ENCODE measurements around the gene VWA3A.
"Not testable (repeated sequence)": the region's sequence is repeated elsewhere in the genome, so short reads cannot be mapped to it uniquely, and the experiment has no call there.

The VWA3A gene, protein sequence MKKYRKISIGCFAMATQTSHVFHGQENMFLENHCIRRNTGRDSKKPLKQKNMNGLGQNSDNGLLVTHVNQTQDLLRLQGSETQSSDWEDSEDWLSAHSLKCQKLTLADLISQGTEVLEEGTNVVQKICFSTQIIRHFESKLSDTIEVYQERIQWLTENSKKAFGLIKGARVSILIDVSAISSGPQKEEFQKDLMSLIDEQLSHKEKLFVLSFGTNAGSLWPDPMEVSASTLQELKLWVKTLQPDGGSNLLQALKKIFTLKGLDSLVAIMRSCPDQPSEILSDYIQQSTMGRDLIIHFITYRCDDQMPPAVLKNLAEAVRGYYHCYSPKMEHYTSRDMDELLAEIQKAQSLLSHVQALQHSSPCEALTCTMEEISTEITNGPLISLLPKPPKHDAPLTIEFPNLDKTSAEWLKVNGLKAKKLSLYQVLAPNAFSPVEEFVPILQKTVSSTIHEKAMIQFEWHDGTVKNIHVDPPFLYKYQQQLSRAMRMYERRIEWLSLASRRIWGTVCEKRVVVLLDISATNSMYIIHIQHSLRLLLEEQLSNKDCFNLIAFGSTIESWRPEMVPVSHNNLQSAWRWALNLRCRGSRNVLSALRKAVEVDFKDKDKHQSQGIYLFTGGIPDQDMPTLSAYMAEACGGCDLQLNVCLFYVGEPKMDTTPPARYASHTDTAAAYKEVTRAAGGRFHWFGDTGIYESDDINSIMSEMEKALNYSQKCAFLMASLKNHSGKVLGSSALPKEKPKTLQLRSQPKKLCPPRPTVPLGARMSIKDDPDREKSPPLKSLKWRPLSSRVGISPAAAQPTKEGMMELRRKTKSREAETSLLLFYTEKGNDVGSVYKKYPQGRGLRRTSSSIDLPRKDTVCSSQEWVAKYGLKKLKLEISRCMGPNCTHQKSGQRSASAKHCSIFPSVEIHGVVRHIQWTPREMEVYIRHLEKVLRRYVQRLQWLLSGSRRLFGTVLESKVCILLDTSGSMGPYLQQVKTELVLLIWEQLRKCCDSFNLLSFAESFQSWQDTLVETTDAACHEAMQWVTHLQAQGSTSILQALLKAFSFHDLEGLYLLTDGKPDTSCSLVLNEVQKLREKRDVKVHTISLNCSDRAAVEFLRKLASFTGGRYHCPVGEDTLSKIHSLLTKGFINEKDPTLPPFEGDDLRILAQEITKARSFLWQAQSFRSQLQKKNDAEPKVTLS
- total RNA-seq, result 0 to 3.7 (median 0) reads per million in 17 experiments

DNA sequence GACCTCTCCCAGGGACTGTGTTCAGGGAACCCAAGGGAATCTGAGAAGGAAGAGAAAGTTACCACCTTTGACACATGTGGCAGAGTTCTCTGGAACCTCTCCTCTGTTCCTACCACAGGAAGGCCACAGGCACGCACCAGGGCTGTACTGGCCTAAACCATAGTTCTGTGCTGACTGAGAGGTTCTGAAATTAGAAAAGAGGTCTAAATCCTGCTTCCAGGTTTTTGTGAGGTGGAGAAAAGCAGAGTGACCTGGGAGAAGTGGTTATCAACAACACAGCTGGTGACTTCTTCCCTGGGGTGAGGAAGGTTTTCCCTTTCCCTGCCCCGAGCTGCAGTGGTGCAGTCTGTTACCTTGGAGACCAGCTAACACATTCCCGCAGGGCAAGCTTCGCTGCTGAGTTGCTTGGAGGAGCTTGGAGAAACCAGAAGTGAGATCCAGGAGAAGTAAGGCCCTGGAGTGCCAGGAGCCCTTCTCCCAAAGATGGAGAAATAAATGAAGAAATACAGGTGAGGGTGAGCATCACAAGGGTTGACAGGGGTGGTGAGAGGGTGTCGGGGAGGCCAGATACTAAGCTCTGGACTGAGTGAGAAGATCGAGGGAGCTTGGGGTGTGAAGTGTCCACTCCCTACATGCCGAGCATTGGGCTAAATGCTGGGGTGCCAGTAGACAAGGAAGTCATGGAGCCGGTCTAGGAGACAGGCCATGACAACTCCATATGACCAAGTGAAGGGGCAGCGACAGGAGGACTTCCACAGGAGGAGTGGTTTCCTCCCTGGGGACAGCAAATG lies at the start of gene VWA3A:
TSS of gene VWA3A (plus strand) at position 399 of the 791 bp plus-strand sequence. CDS start at position 496, 97 bp downstream.
- no peak for DNase-seq

DNA sequence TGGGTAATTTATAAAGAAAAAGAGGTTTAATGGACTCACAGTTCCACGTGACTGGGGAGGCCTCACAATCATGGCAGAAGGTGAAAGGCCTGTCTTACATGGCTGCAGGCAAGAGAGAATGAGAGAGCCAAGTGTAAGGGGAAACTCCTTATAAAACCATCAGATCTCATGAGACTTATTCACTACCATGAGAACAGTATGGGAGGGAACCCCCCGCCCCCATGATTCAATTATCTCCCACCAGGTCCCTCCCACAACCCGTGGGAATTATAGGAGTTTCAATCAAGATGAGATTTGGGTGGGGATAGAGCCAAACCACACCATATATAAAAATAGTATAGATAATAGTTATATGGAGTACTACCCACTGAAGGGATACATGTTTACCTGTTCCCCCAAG lies 48.5 kb upstream of the VWA3A start:
- DNase-seq, result not testable (repeated sequence)

DNA sequence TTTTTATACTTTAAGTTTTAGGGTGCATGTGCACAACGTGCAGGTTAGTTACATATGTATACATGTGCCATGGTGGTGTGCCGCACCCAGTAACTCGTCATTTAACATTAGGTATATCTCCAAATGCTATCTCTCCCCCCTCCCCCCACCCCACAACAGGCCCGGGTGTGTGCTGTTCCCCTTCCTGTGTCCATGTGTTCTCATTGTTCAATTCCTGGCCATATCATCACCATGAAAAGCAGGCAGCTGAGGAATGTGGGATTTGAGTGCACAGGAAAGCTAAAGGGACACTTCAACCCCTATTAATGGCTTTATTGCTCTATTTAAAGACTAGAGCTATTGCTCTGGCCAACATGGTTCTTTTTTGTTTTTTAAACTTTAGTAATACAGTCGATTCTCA lies 46.5 kb upstream of the VWA3A start:
- DNase-seq, result not testable (repeated sequence)

DNA sequence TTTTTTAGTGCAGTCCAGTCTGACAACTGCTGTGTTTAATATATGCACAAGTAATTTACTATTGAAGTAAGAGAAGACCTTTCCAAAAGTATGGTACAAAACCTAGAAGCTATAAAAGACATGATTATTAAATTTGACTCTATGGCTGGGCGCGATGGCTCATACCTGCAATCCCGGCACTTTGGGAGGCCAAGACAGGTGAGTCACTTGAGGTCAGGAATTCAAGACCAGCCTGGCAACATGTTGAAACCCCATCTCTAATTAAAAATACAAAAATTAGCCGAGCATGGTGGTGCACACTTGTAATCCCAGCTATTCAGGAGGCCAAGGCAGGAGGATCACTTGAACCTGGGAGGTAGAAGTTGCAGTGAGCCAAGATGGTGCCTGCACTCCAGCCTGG lies 41.4 kb upstream of the VWA3A start:
- no peak for DNase-seq

DNA sequence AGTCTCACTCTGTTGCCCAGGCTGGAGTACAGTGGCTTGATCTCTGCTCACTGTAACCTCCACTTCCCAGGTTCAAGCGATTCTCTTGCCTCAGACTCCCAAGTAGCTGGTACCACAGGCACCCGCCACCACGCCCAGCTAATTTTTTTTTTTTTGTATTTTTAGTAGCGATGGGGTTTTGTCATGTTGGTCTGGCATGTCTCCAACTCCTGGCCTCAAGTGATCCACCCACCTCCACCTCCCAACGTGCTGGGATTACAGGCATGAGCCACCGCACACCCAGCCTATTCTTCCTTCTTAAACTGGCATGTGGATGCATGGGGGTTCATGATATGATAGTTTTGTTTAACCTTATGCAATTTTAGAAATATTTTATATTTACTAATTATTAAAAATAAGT lies 39.4 kb upstream of the VWA3A start:
- DNase-seq, result peak in 1 of 4 experiments; percentile 33

DNA sequence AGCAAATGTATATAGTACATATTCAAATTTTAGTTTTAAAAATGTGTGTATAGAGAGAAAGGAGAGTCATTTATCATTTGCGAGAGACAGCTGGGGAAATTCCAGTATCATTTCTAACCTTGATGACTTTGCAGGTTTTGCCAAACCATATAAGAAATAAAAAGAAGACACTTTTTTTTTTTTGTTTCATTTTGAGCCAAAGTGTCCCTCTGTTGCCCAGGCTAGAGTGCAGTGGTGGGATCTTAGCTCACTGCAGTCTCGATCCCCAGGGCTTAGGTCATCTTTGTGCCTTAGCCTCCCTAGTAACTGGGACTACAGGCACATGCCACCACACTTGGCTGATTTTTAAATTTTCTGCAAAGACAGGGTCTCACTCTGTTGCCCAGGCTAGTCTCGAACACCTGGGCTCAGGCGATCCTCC lies 38.4 kb upstream of the VWA3A start:
- no peak for DNase-seq

DNA sequence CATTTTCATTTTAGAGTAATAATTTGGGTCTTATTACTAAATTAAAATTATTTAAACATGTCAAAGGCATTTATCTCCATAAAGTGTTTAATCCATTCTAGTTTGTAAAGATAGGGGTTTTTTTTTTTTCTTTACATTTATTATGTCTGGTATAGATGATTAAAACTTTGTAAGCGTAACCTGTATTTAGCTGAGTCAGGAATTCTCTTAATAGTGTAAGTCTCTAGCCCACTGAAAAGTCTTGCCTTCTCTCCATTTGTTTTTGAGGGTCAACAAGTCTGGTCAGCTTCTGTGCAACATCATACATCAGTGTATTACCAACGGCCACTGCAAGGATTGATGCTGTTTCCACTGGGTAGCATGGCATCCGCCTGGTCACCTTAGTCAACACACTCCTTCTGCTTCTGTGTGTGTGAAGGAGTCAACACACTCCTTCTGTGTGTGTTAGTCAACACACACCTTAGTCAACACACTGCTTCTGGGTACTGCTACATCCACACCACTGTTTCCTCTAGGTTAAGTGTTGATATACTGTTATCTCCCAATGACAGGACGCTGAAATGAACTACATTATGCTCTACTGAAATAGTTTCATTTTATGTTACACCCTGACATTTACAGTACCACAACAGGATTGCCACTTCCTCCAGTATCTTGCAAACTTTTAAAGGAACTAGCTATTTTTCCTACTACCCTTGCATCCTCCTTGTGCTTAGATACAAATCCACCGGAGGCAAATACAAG lies 37.3 kb upstream of the VWA3A start:
- peak in 2 of 4 experiments; percentile 22 to 27 for DNase-seq

DNA sequence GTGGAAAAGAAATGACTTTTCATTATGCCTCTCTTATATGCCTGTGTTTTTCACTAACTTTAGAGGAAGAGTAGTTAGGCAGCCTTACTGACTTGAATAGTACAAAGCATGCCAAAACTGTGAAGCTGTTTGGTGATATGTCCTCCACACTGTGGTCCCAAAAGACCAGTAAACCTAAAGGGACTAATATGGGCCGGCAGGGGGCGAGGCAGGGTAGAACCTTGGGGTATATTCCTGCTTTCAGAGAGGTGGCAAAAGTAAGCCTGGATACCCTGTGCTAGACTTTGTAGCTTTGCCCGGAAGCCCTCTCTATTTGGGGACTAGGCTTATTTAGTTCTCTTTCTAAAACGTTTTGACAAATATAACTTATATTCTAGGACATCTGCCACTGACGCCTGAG lies 36.5 kb upstream of the VWA3A start:
- DNase-seq, result no peak

DNA sequence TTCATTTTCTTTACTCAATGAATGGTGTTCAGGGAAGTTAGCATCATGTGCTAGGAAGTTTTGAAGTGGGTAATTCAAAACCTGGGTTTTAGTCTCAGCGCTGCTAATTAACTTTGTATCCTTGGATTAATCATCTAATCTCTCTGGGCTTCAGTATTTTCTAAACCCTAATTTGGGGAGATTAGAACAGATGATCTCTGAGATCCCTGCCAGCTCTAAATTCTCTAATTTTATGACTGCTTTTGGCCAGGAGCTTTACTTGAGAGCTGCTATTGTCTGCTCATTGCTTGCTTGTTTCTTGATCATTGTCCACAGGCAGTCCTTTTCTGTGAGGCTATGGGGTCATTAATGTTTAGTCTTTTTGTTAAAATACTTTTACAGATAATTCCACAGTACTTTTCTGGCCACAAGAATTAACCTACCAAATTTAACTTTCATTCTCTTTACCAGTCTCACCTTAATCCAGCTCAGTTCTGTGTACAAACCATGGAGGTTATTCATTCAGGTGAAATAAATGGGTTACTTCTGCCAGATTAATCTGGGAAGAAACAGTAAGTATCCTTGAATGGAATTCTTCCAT lies 28.4 kb upstream of the VWA3A start:
- DNase-seq, result no peak

DNA sequence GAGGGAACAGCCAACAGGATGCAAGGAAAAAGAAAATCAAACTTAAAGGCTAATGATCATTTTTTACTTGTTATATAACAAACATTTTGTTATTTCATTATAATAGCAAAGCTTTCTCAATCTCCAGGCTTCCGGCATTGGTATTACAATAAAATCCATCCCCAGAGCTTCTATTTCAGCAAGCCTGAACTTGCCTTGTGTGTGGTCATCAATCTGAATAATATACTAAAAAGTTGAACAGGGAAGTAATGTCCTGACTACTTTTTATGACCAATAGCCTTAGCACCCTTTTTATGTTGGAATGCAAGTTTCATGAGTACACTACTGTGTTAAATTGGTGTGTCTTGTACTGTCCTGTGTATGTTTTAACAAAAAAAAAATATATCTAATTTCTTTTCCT lies 27.1 kb upstream of the VWA3A start:
- no peak for DNase-seq

DNA sequence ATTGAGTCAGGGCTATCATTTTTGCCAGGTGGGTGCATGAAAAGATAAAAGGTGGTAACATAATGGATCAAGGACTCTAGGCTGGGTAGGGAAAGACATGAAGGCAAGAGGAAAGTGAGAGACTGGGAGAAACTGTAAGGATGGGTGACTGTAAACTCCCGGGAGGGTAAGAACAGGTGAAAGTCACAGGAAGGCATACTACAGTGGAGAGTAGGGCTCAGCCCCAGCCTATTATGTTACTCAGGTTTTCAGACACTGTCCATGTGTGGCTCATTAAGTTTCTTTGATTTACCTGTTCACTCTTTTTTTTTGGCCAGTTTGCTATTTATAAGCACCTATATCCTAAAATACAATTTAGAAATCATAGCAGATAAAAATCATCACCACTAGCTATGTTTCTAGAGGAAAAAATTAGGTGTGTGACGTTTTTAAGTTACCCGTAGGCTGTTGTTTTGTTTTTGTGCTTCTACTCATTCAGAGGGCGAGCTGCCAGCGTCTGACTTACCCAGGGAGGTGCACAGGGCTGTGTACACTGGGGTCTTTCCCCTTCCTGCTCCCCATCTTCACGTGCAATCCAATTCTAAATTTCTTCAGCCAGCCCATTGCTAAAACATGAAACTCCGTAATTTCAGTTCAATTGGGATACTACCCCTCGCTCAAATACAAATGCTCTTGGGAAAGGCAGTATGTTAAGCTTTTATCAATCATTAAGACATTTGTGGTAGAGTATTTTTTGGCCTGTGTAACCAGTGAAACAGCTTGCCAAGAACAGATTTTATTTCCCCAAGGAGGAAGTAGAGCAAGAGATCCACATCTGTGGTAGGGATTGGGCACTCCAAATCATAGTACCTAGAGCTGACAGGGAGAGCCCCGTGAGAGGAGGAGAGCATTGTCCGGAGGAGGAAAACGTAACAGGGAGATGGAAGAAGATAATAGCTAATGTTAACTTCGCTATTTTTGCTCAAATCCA lies 21.7 kb upstream of the VWA3A start:
- no peak for DNase-seq

DNA sequence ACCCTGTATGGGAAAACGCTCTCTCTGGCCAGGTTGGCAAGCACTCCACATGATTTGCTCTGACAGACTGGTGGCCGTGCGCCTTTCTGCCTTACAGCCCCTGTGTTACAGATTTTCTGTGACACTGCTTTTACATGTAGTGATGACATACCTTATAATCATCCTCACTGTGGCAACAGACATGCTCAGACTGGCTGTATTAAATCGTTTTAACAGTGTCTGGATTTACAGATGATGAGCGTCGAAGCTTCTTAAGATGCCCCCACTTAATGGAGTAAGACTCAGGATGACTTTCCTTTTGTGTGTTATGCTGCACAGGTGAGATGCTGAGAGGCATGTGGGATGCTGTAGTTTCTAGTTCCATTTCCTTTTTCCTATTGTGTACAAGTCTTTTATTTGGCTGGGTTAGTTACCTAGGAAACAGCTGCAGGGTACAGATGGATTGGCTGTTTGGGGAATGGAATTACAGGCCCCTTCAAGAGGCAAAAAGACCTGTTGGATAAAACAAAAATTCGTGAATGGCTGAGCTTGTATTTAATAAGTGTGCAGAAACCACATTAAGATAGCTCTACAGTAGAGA lies 20.9 kb upstream of the VWA3A start:
- no peak for DNase-seq

DNA sequence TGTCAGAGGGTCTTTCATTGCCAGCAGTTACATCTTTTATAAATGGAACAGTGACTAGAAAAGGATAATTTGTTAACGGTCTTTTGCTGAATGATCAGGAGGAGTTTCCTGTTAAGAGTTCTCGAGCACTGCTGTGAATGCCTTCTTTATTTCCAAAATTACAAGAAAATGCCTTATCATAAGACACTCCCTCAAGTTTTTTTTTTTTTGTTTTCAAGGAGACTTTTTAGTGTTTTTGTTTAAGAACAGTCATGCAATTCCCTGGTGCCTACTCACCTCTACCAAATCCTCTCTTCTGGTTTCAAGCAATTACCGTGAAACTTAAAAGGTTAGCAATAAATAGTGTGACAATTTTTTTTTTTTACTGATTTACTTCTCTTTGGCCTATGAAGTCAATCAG lies 19.0 kb upstream of the VWA3A start:
- no peak for DNase-seq

DNA sequence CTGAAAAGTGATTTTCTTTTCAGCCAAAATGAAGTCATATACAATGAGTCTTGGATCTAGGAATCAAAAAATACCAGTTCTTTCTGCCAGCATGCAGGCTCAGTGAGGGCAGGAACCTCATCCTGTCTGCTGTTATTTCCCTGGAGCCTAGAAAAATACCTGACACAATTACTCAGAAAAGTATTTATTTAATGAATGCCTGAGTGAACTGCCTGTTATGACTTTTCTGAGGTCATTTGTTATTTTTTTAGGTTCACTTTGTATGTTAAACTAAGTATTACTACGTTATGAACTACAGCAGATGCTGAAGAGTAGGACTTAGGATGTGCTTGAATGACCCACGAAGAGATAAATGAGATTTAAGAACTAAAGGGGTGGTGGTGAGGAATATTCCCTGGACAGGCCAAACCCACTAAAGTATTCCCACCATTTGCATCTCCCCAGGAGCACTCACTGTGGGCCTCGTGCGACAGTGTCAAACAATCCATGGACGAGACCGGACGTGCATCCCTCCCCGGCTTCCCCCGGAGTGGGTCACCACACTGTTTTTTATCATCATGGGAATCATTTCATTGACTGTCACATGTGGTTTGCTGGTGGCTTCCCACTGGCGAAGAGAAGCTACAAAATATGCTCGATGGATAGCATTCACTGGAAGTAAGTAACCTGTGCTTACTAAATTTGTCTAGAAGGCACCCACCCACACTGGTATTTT lies 17.1 kb upstream of the VWA3A start:
- no peak for DNase-seq

DNA sequence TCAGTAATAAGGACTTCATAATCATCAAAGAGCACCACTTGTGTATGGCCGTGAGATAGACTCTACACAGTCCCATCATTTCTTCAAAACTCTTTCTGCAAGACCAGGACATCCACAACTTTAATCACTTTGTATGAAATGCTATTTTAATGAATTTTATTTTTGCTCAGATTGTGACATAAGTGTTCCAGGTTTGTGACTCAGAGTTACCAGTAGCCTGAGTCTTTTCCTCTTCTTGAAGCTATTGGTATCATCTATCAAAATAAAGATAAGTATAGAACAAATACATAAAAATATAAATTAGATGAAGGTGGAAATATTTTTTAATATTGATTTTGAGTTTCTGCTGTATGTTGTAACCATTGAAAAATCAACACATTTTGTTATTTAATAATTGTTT lies 16.6 kb upstream of the VWA3A start:
- DNase-seq, result no peak

DNA sequence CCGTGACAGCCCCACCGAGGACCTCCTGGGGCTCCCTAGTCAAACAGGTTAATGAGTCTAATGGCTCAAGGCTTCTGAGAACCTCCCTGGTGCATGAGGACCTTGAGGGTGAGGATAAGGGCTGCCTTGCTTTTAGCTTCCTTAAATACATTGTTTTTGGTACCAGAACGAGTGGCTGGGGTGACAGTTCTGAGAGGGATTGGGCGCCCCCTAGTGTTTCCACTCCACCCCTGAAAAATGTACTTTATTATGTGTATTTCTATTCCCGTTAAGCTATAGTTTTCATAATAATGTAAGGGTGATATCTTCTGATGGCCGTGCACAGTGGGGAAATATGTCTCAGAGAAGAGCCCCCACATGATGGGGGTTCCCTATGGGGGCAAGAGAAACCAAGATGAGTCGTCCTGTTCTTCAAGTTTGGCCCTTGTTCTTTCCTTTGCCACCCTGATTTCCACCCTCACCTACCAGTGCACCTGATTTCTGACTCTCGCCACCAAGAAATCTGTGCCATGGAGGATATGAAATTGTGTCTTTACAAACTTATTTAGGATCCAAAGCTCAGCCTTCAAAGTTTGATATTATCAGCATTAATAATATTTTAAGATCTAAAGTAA lies 14.5 kb upstream of the VWA3A start:
- DNase-seq, result peak; percentile 74 to 87 (median 84)

DNA sequence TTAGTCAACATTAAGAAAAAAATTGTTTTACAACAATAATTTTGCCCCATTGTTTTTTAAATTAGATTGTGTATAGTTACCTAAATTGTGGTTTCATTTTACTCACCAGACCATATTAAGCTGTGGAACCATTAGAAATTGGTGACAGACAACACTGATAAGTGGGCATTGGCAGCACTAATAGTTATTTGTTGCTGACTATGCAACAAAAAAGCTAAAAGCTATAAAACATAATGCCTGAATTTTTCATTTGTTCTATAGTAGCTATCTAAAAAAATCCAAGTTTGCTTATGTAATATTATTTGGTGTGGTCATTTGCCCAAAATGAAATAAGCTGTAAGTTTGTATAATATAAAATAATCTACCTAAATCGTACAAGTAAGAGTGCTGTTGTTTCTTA lies 13.7 kb upstream of the VWA3A start:
- no peak for DNase-seq

DNA sequence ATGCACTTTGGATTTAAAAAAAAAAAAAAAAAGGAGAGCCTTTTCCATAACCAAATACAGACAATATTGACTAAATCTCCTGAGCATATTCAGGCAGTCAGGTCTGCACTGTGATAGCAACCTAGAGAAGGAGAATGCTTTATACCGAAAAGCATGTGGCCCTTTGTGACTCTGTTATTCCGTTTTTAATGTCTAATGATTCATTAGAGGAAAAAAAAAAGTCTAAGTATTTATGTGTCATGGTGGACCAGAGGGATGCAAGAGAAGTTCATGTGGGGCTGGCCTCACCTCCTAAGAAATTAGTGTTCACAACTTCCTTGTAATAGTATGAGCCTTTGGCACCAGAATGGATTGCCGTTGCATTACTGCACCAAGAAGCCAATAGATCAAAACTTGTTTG lies 11.3 kb upstream of the VWA3A start:
- no peak for DNase-seq

Data from suppressor macrophage (primary cell).